Small intestine (tissue), 7 donors: ENCODE measurements around the gene PRRT2. TPM values are rescaled to one million over a fixed set of nuclear protein-coding genes. Genes with fewer than 3 reads are reported as not detected.
"Not testable (repeated sequence)": the region's sequence is repeated elsewhere in the genome, so short reads cannot be mapped to it uniquely, and the experiment has no call there.

ENCODE experiments used
- DNase-seq, 2 donors: peaks; one replicate each; pipeline versions ENCODE4 v3.0.0 to v3.0.0-alpha.2; 2013
- FAIRE-seq: peaks from 2 replicates; lab custom pipeline; 2012; peaks lifted over from hg19 to GRCh38; lab: Jason Lieb, UNC
- H3K27ac ChIP-seq, 3 donors: one replicate each; pipeline ENCODE4 v1.5.1; 2013; ENCODE audit warnings: low read length in 2 of 3, mild to moderate bottlenecking in 2 of 3, control low read depth in 1 of 3, inconsistent platforms in 1 of 3, low read depth in 1 of 3, moderate library complexity in 1 of 3
- H3K27me3 ChIP-seq, 3 donors: one replicate each; pipeline ENCODE4 v1.6.1; 2013; ENCODE audit warnings: low read length in 3 of 3, inconsistent platforms in 1 of 3; ENCODE audit not compliant: control insufficient read depth in 3 of 3, insufficient read depth in 3 of 3
- H3K36me3 ChIP-seq, 3 donors: one replicate each; pipeline ENCODE4 v1.6.1; 2013; ENCODE audit warnings: low read length in 3 of 3, inconsistent platforms in 1 of 3, low read depth in 1 of 3, mild to moderate bottlenecking in 1 of 3, moderate library complexity in 1 of 3; ENCODE audit not compliant: control insufficient read depth in 3 of 3, insufficient read depth in 2 of 3
- H3K4me1 ChIP-seq, 3 donors: one replicate each; pipeline ENCODE4 v1.6.1; 2013; ENCODE audit warnings: low read length in 2 of 3, inconsistent platforms in 1 of 3, low read depth in 1 of 3, mild to moderate bottlenecking in 1 of 3, moderate library complexity in 1 of 3; ENCODE audit not compliant: control insufficient read depth in 3 of 3, insufficient read depth in 2 of 3
- H3K4me3 ChIP-seq, 3 donors: one replicate each; pipeline ENCODE4 v1.5.1; 2013; ENCODE audit warnings: low read length in 3 of 3, control low read depth in 1 of 3, inconsistent platforms in 1 of 3, low read depth in 1 of 3, mild to moderate bottlenecking in 1 of 3, moderate library complexity in 1 of 3
- H3K9me3 ChIP-seq, 2 donors: one replicate each; pipeline ENCODE4 v1.6.1; 2013; ENCODE audit warnings: low read depth in 1 of 2, low read length in 1 of 2; ENCODE audit not compliant: control insufficient read depth in 2 of 2, insufficient read depth in 1 of 2
- WGBS, 3 donors: extraction: QIAGEN DNeasy Blood & Tissue Kit; methylation state at CpG; one replicate each; pipeline ENCODE4 v1.1.7; 2013; 5-methylcytosine and 5-hydroxymethylcytosine counted together
- polyA plus RNA-seq, 4 donors: library from polyadenylated mRNA; stranded (reverse) in 3 of 4; unstranded in 1 of 4; fragments of 200-250 nt in 3 of 4; fragments of 120-200 nt in 1 of 4; gene quantifications; one replicate each; pipeline versions ENCODE4 v1.2.1 to v1.2.3, GENCODE V29; 2013
- donor health status: healthy with polysubstance abuse.
- donor health status: control.
- donor health status: control.
- donor health status: Bipolar disorder and iron deficiency.
- donor health status: healthy.

PRRT2 gene
- polyA plus RNA-seq, 4 donors: 0.27 to 6.3 (median 2.7) TPM; not detected in 1

- H3K9me3 ChIP-seq: peaks cover 0 to 7% of the 10 kb centered on the region in 2 donors
- DNase-seq (peak in 1 of 2 donors; percentile 76), FAIRE-seq (no peak)
- no peaks in the 10 kb centered on the region for H3K27me3 ChIP-seq
- H3K4me3 ChIP-seq: no peak overlapping the region
- peaks cover 0 to 4% (median 0%) of the 10 kb centered on the region in 3 donors for H3K4me1 ChIP-seq
- 17 to 66% (median 58%) methylated on average over 38 of the region's 38 CpGs for WGBS, 3 donors
- peaks cover 0 to 3% (median 0%) of the 10 kb centered on the region in 3 donors for H3K36me3 ChIP-seq
- peak overlapping the region in 1 of 3 donors; percentile 40 for H3K27ac ChIP-seq
Measured at GRCh38 chr16:29784901-29785500, 27.0 kb upstream of the PRRT2 start.

- H3K36me3 ChIP-seq, H3K9me3 ChIP-seq, H3K27ac ChIP-seq, DNase-seq, H3K4me3 ChIP-seq, H3K4me1 ChIP-seq, H3K27me3 ChIP-seq, FAIRE-seq: not testable (repeated sequence)
- 84 to 89% (median 87%) methylated on average over 4 of the region's 4 CpGs for WGBS, 3 donors
Measured at GRCh38 chr16:29787155-29787554, 24.8 kb upstream of the PRRT2 start.

- Histone ChIP-seq H3K9me3 (no peaks in the 10 kb centered on the region), H3K36me3 (no peaks in the 10 kb centered on the region), H3K27me3 (no peaks in the 10 kb centered on the region), H3K4me3 (peak overlapping the region in 2 of 3 donors; percentile 59 to 61), H3K4me1 (peaks cover 0 to 6% (median 0%) of the 10 kb centered on the region in 3 donors), H3K27ac (peak overlapping the region; percentile 81 to 87 (median 81))
- no peak for DNase-seq
- FAIRE-seq: no peak
- 70 to 72% (median 71%) methylated on average over 20 of the region's 20 CpGs for WGBS, 3 donors
Measured at GRCh38 chr16:29789775-29790182, 22.2 kb upstream of the PRRT2 start.

- Histone ChIP-seq H3K27ac (peak within 1 kb of the TSS; percentile 81 to 88 (median 87)), H3K36me3 (no peaks in the 10 kb centered on the region), H3K27me3 (no peaks in the 10 kb centered on the region), H3K4me1 (peaks cover 0 to 6% (median 0%) of the 10 kb centered on the region in 3 donors), H3K9me3 (no peaks in the 10 kb centered on the region), H3K4me3 (peak within 1 kb of the TSS; percentile 93 to 99 (median 96))
- WGBS, 3 donors: 0 to 1% (median 0%) methylated on average over 61 to 67 of the region's 67 CpGs
- no peak for FAIRE-seq
- peak; percentile 99 to 100 for DNase-seq
Measured at GRCh38 chr16:29790183-29790948, 21.6 kb upstream of the PRRT2 start, which contains the start of gene KIF22. KIF22 (plus strand) TSS chr16:29790751; CDS start chr16:29790760, 9 bp downstream.

- DNase-seq (no peak), FAIRE-seq (no peak)
- Histone ChIP-seq H3K27me3 (no peaks in the 10 kb centered on the region), H3K27ac (peak overlapping the region; percentile 65 to 88 (median 79)), H3K4me1 (peaks cover 0 to 6% (median 0%) of the 10 kb centered on the region in 3 donors), H3K9me3 (no peaks in the 10 kb centered on the region), H3K4me3 (peak overlapping the region; percentile 93 to 99 (median 96)), H3K36me3 (peaks cover 0 to 2% (median 0%) of the 10 kb centered on the region in 3 donors)
- WGBS, 3 donors: 1 to 2% (median 1%) methylated on average over 23 to 31 of the region's 31 CpGs
Measured at GRCh38 chr16:29790949-29791844, 20.8 kb upstream of the PRRT2 start.

- Histone ChIP-seq H3K27ac (no peak overlapping the region), H3K36me3 (peaks cover 0 to 12% (median under 1%) of the 10 kb centered on the region in 3 donors), H3K4me3 (peak overlapping the region in 2 of 3 donors; percentile 93 to 99), H3K9me3 (no peaks in the 10 kb centered on the region), H3K27me3 (no peaks in the 10 kb centered on the region), H3K4me1 (peaks cover 0 to 6% (median 0%) of the 10 kb centered on the region in 3 donors)
- 50 to 60% (median 54%) methylated on average over 9 of the region's 9 CpGs for WGBS, 3 donors
- FAIRE-seq (no peak), DNase-seq (no peak)
Measured at GRCh38 chr16:29791845-29792807, 19.9 kb upstream of the PRRT2 start.

GRCh38 chr16:29793153-29793552 lies 18.8 kb upstream of the PRRT2 start:
- H3K36me3 ChIP-seq: peaks cover 0 to 16% (median 2%) of the 10 kb centered on the region in 3 donors
- DNase-seq, H3K4me3 ChIP-seq, H3K27me3 ChIP-seq, H3K27ac ChIP-seq, FAIRE-seq, H3K9me3 ChIP-seq, H3K4me1 ChIP-seq: not testable (repeated sequence)
- 91 to 92% (median 91%) methylated on average over 18 of the region's 18 CpGs for WGBS, 3 donors
